Lung (tissue), 12 donors: ENCODE data around the gene CKMT2. TPM values are rescaled to one million over a fixed set of nuclear protein-coding genes. Genes with fewer than 3 reads are reported as not detected.
A peak's percentile ranks its signal among the peaks of the same experiment; 100 is the strongest.

Experiments
- ATAC-seq: fragments of 200-7000 bp; cut with Tn5 transposase; one replicate; pipeline ENCODE4 v1.9.1; 2020; ENCODE audit warnings: moderate number of reproducible peaks; ENCODE audit not compliant: insufficient read depth, low FRiP score
- DNase-seq, 3 donors: peaks; one replicate each; pipeline ENCODE4 v3.0.0-alpha.2; 2013 to 2017
- H3K27ac ChIP-seq, 2 donors: one replicate each; pipeline ENCODE4 v1.5.1; 2013; ENCODE audit warnings: mild to moderate bottlenecking in 2 of 2, moderate library complexity in 2 of 2, control low read depth in 1 of 2, inconsistent platforms in 1 of 2, low read depth in 1 of 2, low read length in 1 of 2
- H3K27me3 ChIP-seq, 3 donors: one replicate each; pipeline ENCODE4 v1.5.1; 2013; ENCODE audit warnings: low read length in 2 of 3; ENCODE audit not compliant: control insufficient read depth in 3 of 3, insufficient read depth in 3 of 3
- H3K36me3 ChIP-seq, 4 donors: one replicate each; pipeline ENCODE4 v1.5.1; 2013; ENCODE audit warnings: low read length in 4 of 4, mild to moderate bottlenecking in 1 of 4, moderate library complexity in 1 of 4; ENCODE audit not compliant: control insufficient read depth in 4 of 4, insufficient read depth in 4 of 4
- H3K4me1 ChIP-seq, 5 donors: one replicate each; pipeline ENCODE4 v1.5.1; 2013; ENCODE audit warnings: low read length in 5 of 5, mild to moderate bottlenecking in 2 of 5, moderate library complexity in 1 of 5; ENCODE audit not compliant: control insufficient read depth in 5 of 5, insufficient read depth in 5 of 5
- H3K4me3 ChIP-seq: one replicate; pipeline ENCODE4 v1.5.1; 2013; ENCODE audit warnings: mild to moderate bottlenecking, control low read depth, moderate library complexity
- H3K9ac ChIP-seq, 2 donors: one replicate each; pipeline ENCODE4 v1.5.1; 2013; ENCODE audit warnings: low read length in 2 of 2, control low read depth in 1 of 2; ENCODE audit not compliant: insufficient read depth in 1 of 2
- H3K9me3 ChIP-seq, 4 donors: one replicate each; pipeline ENCODE4 v1.5.1; 2013; ENCODE audit warnings: low read length in 3 of 4, mild to moderate bottlenecking in 1 of 4, moderate library complexity in 1 of 4; ENCODE audit not compliant: control insufficient read depth in 4 of 4, insufficient read depth in 3 of 4
- CTCF ChIP-seq: IDR thresholded peaks from 2 replicates; pipeline ENCODE4 v1.5.1; 2012; ENCODE audit warnings: mild to moderate bottlenecking; ENCODE audit errors: control extremely low read depth, extremely low read depth
- WGBS, 2 donors: extraction: QIAGEN DNeasy Blood & Tissue Kit; methylation state at CpG; one replicate each; pipeline ENCODE4 v1.1.7; 2013; 5-methylcytosine and 5-hydroxymethylcytosine counted together
- polyA plus RNA-seq, 2 donors: library from polyadenylated mRNA; stranded (reverse); fragments of 200-250 nt; gene quantifications; one replicate each; pipeline ENCODE4 v1.2.1, GENCODE V29; 2013
- total RNA-seq, 2 donors: library from RNA; depleted of rRNA in 1 of 2; stranded (reverse); fragments of >200 nt in 1 of 2; gene quantifications; one replicate each; pipeline ENCODE4 v1.2.1, GENCODE V29; 2014 to 2021
- donor health status: control.
- donor health status: control.
- donor health status: Bipolar disorder and iron deficiency.
- donor health status: healthy.
- donor health status: DM: yes; HTN: yes; CAD: no.

Gene CKMT2
- total and polyA plus RNA-seq, 4 donors, result 1.2 to 2.8 (median 1.8) TPM

GRCh38 chr5:81187885-81188284 is 45.2 kb upstream of the CKMT2 start:
- TF ChIP-seq CTCF, result no peak
- Histone ChIP-seq H3K27ac (no peak overlapping the region), H3K27me3 (no peaks in the 10 kb centered on the region), H3K4me1 (peaks cover 0 to 11% (median 0%) of the 10 kb centered on the region in 5 donors), H3K36me3 (no peaks in the 10 kb centered on the region), H3K9ac (no peak overlapping the region), H3K9me3 (no peaks in the 10 kb centered on the region), H3K4me3 (no peak overlapping the region)
- DNase-seq (no peak), ATAC-seq (no peak)
- WGBS, 2 donors, result 31 to 32% methylated on average over 6 of the region's 6 CpGs

GRCh38 chr5:81188962-81189361 is 44.2 kb upstream of the CKMT2 start:
- Histone ChIP-seq H3K9me3 (no peaks in the 10 kb centered on the region), H3K27me3 (no peaks in the 10 kb centered on the region), H3K4me3 (no peak overlapping the region), H3K27ac (no peak overlapping the region), H3K9ac (no peak overlapping the region), H3K4me1 (peaks cover 0 to 11% (median 0%) of the 10 kb centered on the region in 5 donors), H3K36me3 (no peaks in the 10 kb centered on the region)
- no peak for ATAC-seq
- WGBS, 2 donors, result 59 to 64% methylated on average over 6 of the region's 6 CpGs
- no peak for TF ChIP-seq CTCF
- no peak for DNase-seq

- 81 to 89% methylated on average over 14 of the region's 14 CpGs for WGBS, 2 donors
These were observed 43.1 kb upstream of the CKMT2 start for GRCh38 chr5:81189875-81190498.

More at GRCh38 chr5:81189875-81190498, 43.1 kb upstream of the CKMT2 start:
- Histone ChIP-seq H3K36me3 (no peaks in the 10 kb centered on the region), H3K27ac (no peak overlapping the region), H3K9me3 (no peaks in the 10 kb centered on the region), H3K27me3 (no peaks in the 10 kb centered on the region), H3K4me1 (peaks cover 0 to 11% (median 0%) of the 10 kb centered on the region in 5 donors), H3K9ac (no peak overlapping the region), H3K4me3 (no peak overlapping the region)
- no peak for TF ChIP-seq CTCF
- DNase-seq, result peak in 1 of 3 donors; percentile 25
- ATAC-seq, result no peak
